Small intestine (tissue), 7 donors: Measurements from ENCODE around the gene HSD11B2. TPM values are rescaled to one million over a fixed set of nuclear protein-coding genes. Genes with fewer than 3 reads are reported as not detected.
A peak's percentile ranks its signal among the peaks of the same experiment; 100 is the strongest.

ENCODE experiments used
- DNase-seq, 2 donors: peaks; one replicate each; pipeline versions ENCODE4 v3.0.0 to v3.0.0-alpha.2; 2013
- FAIRE-seq: peaks from 2 replicates; lab custom pipeline; 2012; peaks lifted over from hg19 to GRCh38; lab: Jason Lieb, UNC
- H3K27ac ChIP-seq, 3 donors: one replicate each; pipeline ENCODE4 v1.5.1; 2013; ENCODE audit warnings: low read length in 2 of 3, mild to moderate bottlenecking in 2 of 3, control low read depth in 1 of 3, inconsistent platforms in 1 of 3, low read depth in 1 of 3, moderate library complexity in 1 of 3
- H3K27me3 ChIP-seq, 3 donors: one replicate each; pipeline ENCODE4 v1.6.1; 2013; ENCODE audit warnings: low read length in 3 of 3, inconsistent platforms in 1 of 3; ENCODE audit not compliant: control insufficient read depth in 3 of 3, insufficient read depth in 3 of 3
- H3K36me3 ChIP-seq, 3 donors: one replicate each; pipeline ENCODE4 v1.6.1; 2013; ENCODE audit warnings: low read length in 3 of 3, inconsistent platforms in 1 of 3, low read depth in 1 of 3, mild to moderate bottlenecking in 1 of 3, moderate library complexity in 1 of 3; ENCODE audit not compliant: control insufficient read depth in 3 of 3, insufficient read depth in 2 of 3
- H3K4me1 ChIP-seq, 3 donors: one replicate each; pipeline ENCODE4 v1.6.1; 2013; ENCODE audit warnings: low read length in 2 of 3, inconsistent platforms in 1 of 3, low read depth in 1 of 3, mild to moderate bottlenecking in 1 of 3, moderate library complexity in 1 of 3; ENCODE audit not compliant: control insufficient read depth in 3 of 3, insufficient read depth in 2 of 3
- H3K4me3 ChIP-seq, 3 donors: one replicate each; pipeline ENCODE4 v1.5.1; 2013; ENCODE audit warnings: low read length in 3 of 3, control low read depth in 1 of 3, inconsistent platforms in 1 of 3, low read depth in 1 of 3, mild to moderate bottlenecking in 1 of 3, moderate library complexity in 1 of 3
- H3K9me3 ChIP-seq, 2 donors: one replicate each; pipeline ENCODE4 v1.6.1; 2013; ENCODE audit warnings: low read depth in 1 of 2, low read length in 1 of 2; ENCODE audit not compliant: control insufficient read depth in 2 of 2, insufficient read depth in 1 of 2
- WGBS, 3 donors: extraction: QIAGEN DNeasy Blood & Tissue Kit; methylation state at CpG; one replicate each; pipeline ENCODE4 v1.1.7; 2013; 5-methylcytosine and 5-hydroxymethylcytosine counted together
- polyA plus RNA-seq, 4 donors: library from polyadenylated mRNA; stranded (reverse) in 3 of 4; unstranded in 1 of 4; fragments of 200-250 nt in 3 of 4; fragments of 120-200 nt in 1 of 4; gene quantifications; one replicate each; pipeline versions ENCODE4 v1.2.1 to v1.2.3, GENCODE V29; 2013
- donor health status: healthy with polysubstance abuse.
- donor health status: control.
- donor health status: control.
- donor health status: Bipolar disorder and iron deficiency.
- donor health status: healthy.

HSD11B2 gene
- polyA plus RNA-seq, 4 donors, result 9.7 to 166 (median 111) TPM

DNA sequence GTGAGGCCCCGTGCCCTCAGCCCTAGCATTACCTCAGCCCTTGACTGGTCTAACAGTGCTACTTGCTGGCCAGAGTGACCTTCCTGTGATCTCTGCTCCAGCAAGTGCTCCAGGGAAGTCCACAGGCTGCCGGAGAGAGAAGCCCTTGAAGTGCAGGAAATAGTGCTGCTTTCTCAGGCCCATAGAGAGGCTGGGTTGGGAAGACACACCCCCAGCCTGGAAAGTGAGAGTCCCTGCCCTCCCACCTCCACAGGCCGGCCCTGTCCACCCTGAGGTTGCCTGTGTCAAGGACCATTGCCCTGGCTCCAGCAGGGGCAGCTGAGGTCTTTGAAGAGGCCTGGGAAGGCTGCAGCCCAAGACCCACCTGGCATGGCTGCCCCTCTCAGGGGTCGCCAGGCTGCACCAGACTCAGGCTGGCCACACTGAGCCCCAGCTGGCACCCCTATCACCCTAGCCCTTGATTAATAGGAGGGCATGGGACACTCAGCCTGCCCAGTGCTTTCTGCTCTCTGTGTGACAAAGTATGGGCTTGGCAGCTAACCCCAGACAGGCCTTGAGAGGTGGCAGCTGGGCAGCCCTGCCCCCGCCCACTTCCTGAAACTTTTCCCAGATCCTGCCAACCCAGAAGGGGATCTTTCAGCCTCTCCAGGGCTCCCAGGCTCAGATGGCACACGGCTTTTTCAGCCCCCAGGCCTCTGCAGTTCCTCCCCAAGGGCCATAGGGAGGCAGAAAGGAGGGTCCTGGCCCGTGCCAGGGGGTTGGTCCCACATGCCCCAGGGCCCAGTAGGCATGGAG lies 28.3 kb downstream of the HSD11B2 start:
- H3K27me3 ChIP-seq, result no peaks in the 10 kb centered on the region
- FAIRE-seq (no peak), DNase-seq (peak; percentile 36 to 88)
- peak overlapping the region; percentile 17 to 100 (median 99) for H3K27ac ChIP-seq
- H3K4me1 ChIP-seq, result peaks cover 10 to 62% (median 25%) of the 10 kb centered on the region in 3 donors
- H3K9me3 ChIP-seq, result no peaks in the 10 kb centered on the region
- peak overlapping the region in 2 of 3 donors; percentile 7 to 44 for H3K4me3 ChIP-seq
- peaks cover 0 to 87% (median 0%) of the 10 kb centered on the region in 3 donors for H3K36me3 ChIP-seq
- WGBS, 3 donors, result 11 to 43% (median 28%) methylated on average over 7 of the region's 7 CpGs

DNA sequence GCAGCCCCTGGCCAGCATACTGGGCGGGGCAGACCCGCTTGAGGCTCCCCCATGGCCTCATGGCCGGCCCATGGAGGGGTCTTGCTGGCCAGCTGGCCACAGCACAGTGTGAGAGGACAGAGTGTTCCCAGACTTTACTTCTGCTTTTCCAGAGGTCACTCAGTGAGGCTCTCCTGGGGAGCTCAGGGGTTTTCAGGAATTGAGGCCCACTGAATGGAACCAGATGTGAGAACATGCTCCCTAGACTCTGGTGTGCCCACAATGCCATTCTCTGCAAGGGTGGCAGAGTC lies 28.9 kb downstream of the HSD11B2 start:
- no peak for FAIRE-seq
- Histone ChIP-seq H3K27me3 (no peaks in the 10 kb centered on the region), H3K27ac (peak overlapping the region; percentile 17 to 100 (median 99)), H3K9me3 (no peaks in the 10 kb centered on the region), H3K36me3 (peaks cover 0 to 88% (median 0%) of the 10 kb centered on the region in 3 donors), H3K4me1 (peaks cover 10 to 63% (median 27%) of the 10 kb centered on the region in 3 donors), H3K4me3 (no peak overlapping the region)
- no peak for DNase-seq
- WGBS, 3 donors, result 31 to 56% (median 55%) methylated on average over 3 of the region's 3 CpGs

- no peak overlapping the region for H3K4me3 ChIP-seq
- WGBS, 3 donors, result 55 to 66% (median 56%) methylated on average over 5 of the region's 5 CpGs
- H3K27ac ChIP-seq, result peak overlapping the region; percentile 17 to 100 (median 99)
- FAIRE-seq, result no peak
- peak in 1 of 2 donors; percentile 58 for DNase-seq
- H3K27me3 ChIP-seq, result no peaks in the 10 kb centered on the region
- peaks cover 10 to 63% (median 29%) of the 10 kb centered on the region in 3 donors for H3K4me1 ChIP-seq
- no peaks in the 10 kb centered on the region for H3K9me3 ChIP-seq
- peaks cover 0 to 88% (median 0%) of the 10 kb centered on the region in 3 donors for H3K36me3 ChIP-seq
These were observed 29.2 kb downstream of the HSD11B2 start for GRCh38 chr16:67460168-67460567.

DNA sequence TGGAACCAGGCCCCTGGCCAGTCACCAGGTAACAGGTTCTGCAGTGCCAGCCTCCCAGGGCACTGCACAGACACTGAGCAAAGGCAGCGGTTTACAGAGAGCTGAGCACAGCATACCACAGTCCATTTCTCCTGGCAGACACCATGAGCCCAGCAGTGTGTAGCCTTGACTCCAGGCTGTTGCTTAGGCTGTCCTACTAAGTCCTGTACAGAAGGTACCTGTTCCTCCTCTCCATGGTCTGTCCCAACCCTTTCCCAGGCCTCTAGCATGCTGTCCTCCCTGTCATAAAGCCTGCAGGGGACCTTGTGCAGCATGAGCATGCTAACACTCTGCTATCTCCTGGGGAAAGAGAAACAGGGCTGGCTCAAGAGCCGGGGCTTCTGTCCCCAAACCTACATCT lies 30.0 kb downstream of the HSD11B2 start:
- WGBS, 3 donors, result 43 to 78% (median 51%) methylated on average over 2 of the region's 2 CpGs
- FAIRE-seq, result no peak

GRCh38 chr16:67461600-67462278 lies 30.8 kb downstream of the HSD11B2 start:
- Histone ChIP-seq H3K36me3 (peaks cover 0 to 88% (median 0%) of the 10 kb centered on the region in 3 donors), H3K27ac (peak overlapping the region; percentile 87 to 100 (median 99)), H3K4me3 (no peak overlapping the region), H3K4me1 (peaks cover 12 to 67% (median 30%) of the 10 kb centered on the region in 3 donors), H3K9me3 (no peaks in the 10 kb centered on the region), H3K27me3 (no peaks in the 10 kb centered on the region)
- no peak for FAIRE-seq
- 29 to 61% (median 43%) methylated on average over 8 of the region's 8 CpGs for WGBS, 3 donors
- peak; percentile 92 to 100 for DNase-seq

More for the DNA sequence above, 30.0 kb downstream of the HSD11B2 start:
- H3K36me3 ChIP-seq, result peaks cover 0 to 88% (median 0%) of the 10 kb centered on the region in 3 donors
- no peak overlapping the region for H3K4me3 ChIP-seq
- H3K27ac ChIP-seq, result peak overlapping the region; percentile 87 to 100 (median 99)
- DNase-seq, result peak in 1 of 2 donors; percentile 56
- H3K27me3 ChIP-seq, result no peaks in the 10 kb centered on the region
- H3K9me3 ChIP-seq, result no peaks in the 10 kb centered on the region
- peaks cover 12 to 67% (median 30%) of the 10 kb centered on the region in 3 donors for H3K4me1 ChIP-seq

GRCh38 chr16:67462279-67462655 lies 31.3 kb downstream of the HSD11B2 start:
- H3K36me3 ChIP-seq, result peaks cover 0 to 85% (median 0%) of the 10 kb centered on the region in 3 donors
- peak overlapping the region; percentile 87 to 99 (median 93) for H3K27ac ChIP-seq
- DNase-seq, result no peak
- H3K4me1 ChIP-seq, result peaks cover 12 to 67% (median 30%) of the 10 kb centered on the region in 3 donors
- no peak for FAIRE-seq
- H3K9me3 ChIP-seq, result no peaks in the 10 kb centered on the region
- 13 to 65% (median 28%) methylated on average over 5 of the region's 5 CpGs for WGBS, 3 donors
- H3K27me3 ChIP-seq, result no peaks in the 10 kb centered on the region
- no peak overlapping the region for H3K4me3 ChIP-seq

DNA sequence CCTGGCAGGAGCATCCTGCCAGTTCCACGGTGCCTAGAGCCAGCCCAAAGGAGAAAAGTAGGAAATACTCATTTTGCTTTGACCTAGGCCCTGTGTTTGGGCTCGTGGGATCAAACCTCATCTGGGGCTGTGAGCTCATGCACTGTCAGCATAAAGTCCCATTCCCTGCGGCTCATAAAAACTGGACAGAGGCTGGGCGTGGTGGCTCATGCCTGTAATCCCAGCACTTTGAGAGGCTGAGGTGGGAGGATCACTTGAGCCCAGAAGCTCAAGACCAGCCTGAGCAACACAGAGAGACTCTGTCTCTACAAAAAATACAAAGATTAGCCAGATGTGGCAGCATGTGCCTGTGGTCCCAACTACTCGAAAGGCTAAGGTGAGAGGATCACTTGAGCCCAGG lies 32.1 kb downstream of the HSD11B2 start:
- Histone ChIP-seq H3K27ac (peak overlapping the region; percentile 87 to 99 (median 93)), H3K27me3 (no peaks in the 10 kb centered on the region), H3K9me3 (no peaks in the 10 kb centered on the region), H3K36me3 (peaks cover 0 to 78% (median 0%) of the 10 kb centered on the region in 3 donors), H3K4me1 (peaks cover 12 to 67% (median 29%) of the 10 kb centered on the region in 3 donors), H3K4me3 (no peak overlapping the region)
- FAIRE-seq, result no peak
- 30 to 67% (median 50%) methylated on average over 5 of the region's 5 CpGs for WGBS, 3 donors
- peak; percentile 73 to 92 for DNase-seq

- 82 to 95% (median 83%) methylated on average over 4 of the region's 4 CpGs for WGBS, 3 donors
- H3K27me3 ChIP-seq, result no peaks in the 10 kb centered on the region
- FAIRE-seq (no peak), DNase-seq (no peak)
- H3K36me3 ChIP-seq, result peaks cover 0 to 72% (median 0%) of the 10 kb centered on the region in 3 donors
- no peak overlapping the region for H3K4me3 ChIP-seq
- peak overlapping the region; percentile 87 to 99 (median 93) for H3K27ac ChIP-seq
- no peaks in the 10 kb centered on the region for H3K9me3 ChIP-seq
- peaks cover 12 to 62% (median 25%) of the 10 kb centered on the region in 3 donors for H3K4me1 ChIP-seq
These were observed 32.8 kb downstream of the HSD11B2 start for GRCh38 chr16:67463691-67464090.
